ENCODE measurements around the gene RTKN. TPM values are rescaled to one million over a fixed set of nuclear protein-coding genes. Genes with fewer than 3 reads are reported as not detected.

RTKN gene
- total RNA-seq, 2 experiments from 2014 or later, result 0.20 to 0.27 TPM

- intact Hi-C loops (cut with DNase I, micrococcal nuclease), result loop anchor here (5.0 to 10.0 kb wide), 7 partner anchors 82 to 653 kb away; partner anchors contain the start of genes STAMBP (in 2 of the 2), MOB1A (in 1 of the 2), MRPL53 (in 1 of the 2) and SEMA4F (in 1 of the 2)
- DNase-seq (no peak), ATAC-seq (ENCODE audit: poor library complexity) (no peak)
- Histone ChIP-seq H3K27me3 (ENCODE audit: control insufficient read depth in 1 of 2, insufficient read depth in 2 of 2, low read length in 2 of 2) (peaks cover 0 to 5% of the 10 kb centered on the region in 2 experiments), H3K9me3 (ENCODE audit: control insufficient read depth in 1 of 2, insufficient read depth in 1 of 2, low read length in 2 of 2) (no peaks in the 10 kb centered on the region), H3K27ac (ENCODE audit: low read depth in 1 of 2, low read length in 2 of 2) (no peak overlapping the region), H3K4me3 (ENCODE audit: low read length) (peak overlapping the region; percentile 72), H3K36me3 (ENCODE audit: insufficient read depth, low read length) (no peaks in the 10 kb centered on the region), H3K4me1 (ENCODE audit: insufficient read depth, low read length) (peaks cover 34% of the 10 kb centered on the region)
- Mint-ChIP-seq H3K27ac (no peak overlapping the region), H3K27me3 (no peaks in the 10 kb centered on the region), H3K9me3 (no peaks in the 10 kb centered on the region), H3K4me3 (no peak overlapping the region), H3K36me3 (ENCODE audit: low read depth) (peaks cover 4% of the 10 kb centered on the region), H3K4me1 (ENCODE audit: low read depth) (peaks cover 9% of the 10 kb centered on the region)
- ChIA-PET POLR2A (interaction anchor here (0.9 to 2.7 kb wide), 10 partner anchors 25 to 212 kb away, joined by 3 to 17 read pairs (median 8); partner anchors contain the start of genes AUP1, C2orf81, CCDC142 and HTRA2), CTCF (interaction anchor here (1.3 to 1.9 kb wide), 5 partner anchors 41 to 270 kb away, joined by 4 to 8 read pairs (median 6); partner anchors contain the start of genes INO80B and MRPL53)
- no peak for TF ChIP-seq CTCF (IDR thresholded peaks at IDR 0.05)
Measured at GRCh38 chr2:74390606-74391005, 51.1 kb downstream of the RTKN start.

- Histone ChIP-seq H3K4me3 (ENCODE audit: low read length) (no peak overlapping the region), H3K36me3 (ENCODE audit: insufficient read depth, low read length) (peaks cover 8% of the 10 kb centered on the region), H3K4me1 (ENCODE audit: insufficient read depth, low read length) (peaks cover 36% of the 10 kb centered on the region), H3K9me3 (ENCODE audit: control insufficient read depth in 1 of 2, insufficient read depth in 1 of 2, low read length in 2 of 2) (no peaks in the 10 kb centered on the region), H3K27ac (ENCODE audit: low read depth in 1 of 2, low read length in 2 of 2) (no peak overlapping the region), H3K27me3 (ENCODE audit: control insufficient read depth in 1 of 2, insufficient read depth in 2 of 2, low read length in 2 of 2) (no peaks in the 10 kb centered on the region)
- no peak overlapping the region for H3K27ac Mint-ChIP-seq
- ChIA-PET CTCF (no interaction called here), POLR2A (no interaction called here)
- H3K36me3 Mint-ChIP-seq (ENCODE audit: low read depth), result peaks cover 4% of the 10 kb centered on the region
- intact Hi-C loops (cut with DNase I, micrococcal nuclease), result no loop called here
- ATAC-seq (ENCODE audit: poor library complexity) (no peak), DNase-seq (no peak)
- no peak for TF ChIP-seq CTCF (IDR thresholded peaks at IDR 0.05)
- H3K9me3 Mint-ChIP-seq, result no peaks in the 10 kb centered on the region
- no peaks in the 10 kb centered on the region for H3K27me3 Mint-ChIP-seq
- H3K4me3 Mint-ChIP-seq, result no peak overlapping the region
- H3K4me1 Mint-ChIP-seq (ENCODE audit: low read depth), result peaks cover 16% of the 10 kb centered on the region
Measured at GRCh38 chr2:74387346-74387745, 54.4 kb downstream of the RTKN start.

- no peak overlapping the region for H3K4me3 Mint-ChIP-seq
- TF ChIP-seq CTCF (IDR thresholded peaks at IDR 0.05), result no peak
- H3K9me3 ChIP-seq (ENCODE audit: control insufficient read depth in 1 of 2, insufficient read depth in 1 of 2, low read length in 2 of 2), result no peaks in the 10 kb centered on the region
- H3K36me3 ChIP-seq (ENCODE audit: insufficient read depth, low read length), result peaks cover 8% of the 10 kb centered on the region
- peaks cover 36% of the 10 kb centered on the region for H3K4me1 ChIP-seq (ENCODE audit: insufficient read depth, low read length)
- intact Hi-C loops (cut with DNase I, micrococcal nuclease), result no loop called here
- CTCF ChIA-PET, result no interaction called here
- peaks cover 8% of the 10 kb centered on the region for H3K36me3 Mint-ChIP-seq (ENCODE audit: low read depth)
- H3K4me1 Mint-ChIP-seq (ENCODE audit: low read depth), result peaks cover 27% of the 10 kb centered on the region
- no peaks in the 10 kb centered on the region for H3K27me3 ChIP-seq (ENCODE audit: control insufficient read depth in 1 of 2, insufficient read depth in 2 of 2, low read length in 2 of 2)
- H3K27ac Mint-ChIP-seq, result no peak overlapping the region
- H3K27ac ChIP-seq (ENCODE audit: low read depth in 1 of 2, low read length in 2 of 2), result no peak overlapping the region
- no peaks in the 10 kb centered on the region for H3K27me3 Mint-ChIP-seq
- DNase-seq, result no peak
- POLR2A ChIA-PET, result no interaction called here
- no peaks in the 10 kb centered on the region for H3K9me3 Mint-ChIP-seq
- ATAC-seq (ENCODE audit: poor library complexity), result no peak
- H3K4me3 ChIP-seq (ENCODE audit: low read length), result no peak overlapping the region
Measured at GRCh38 chr2:74385396-74385795, 56.3 kb downstream of the RTKN start.

All from CD4-positive, alpha-beta T cell (primary cell).